Activated CD8-positive, alpha-beta memory T cell treated with anti-CD3 and anti-CD28 coated beads, Interleukin-2, amount 50 U/mL, for 4 hours (primary cell): Measurements from ENCODE around the gene RING1.

ENCODE experiments used
- DNase-seq: peaks from one replicate; pipeline ENCODE4 v3.0.0-alpha.2; 2020

Gene RING1

DNA sequence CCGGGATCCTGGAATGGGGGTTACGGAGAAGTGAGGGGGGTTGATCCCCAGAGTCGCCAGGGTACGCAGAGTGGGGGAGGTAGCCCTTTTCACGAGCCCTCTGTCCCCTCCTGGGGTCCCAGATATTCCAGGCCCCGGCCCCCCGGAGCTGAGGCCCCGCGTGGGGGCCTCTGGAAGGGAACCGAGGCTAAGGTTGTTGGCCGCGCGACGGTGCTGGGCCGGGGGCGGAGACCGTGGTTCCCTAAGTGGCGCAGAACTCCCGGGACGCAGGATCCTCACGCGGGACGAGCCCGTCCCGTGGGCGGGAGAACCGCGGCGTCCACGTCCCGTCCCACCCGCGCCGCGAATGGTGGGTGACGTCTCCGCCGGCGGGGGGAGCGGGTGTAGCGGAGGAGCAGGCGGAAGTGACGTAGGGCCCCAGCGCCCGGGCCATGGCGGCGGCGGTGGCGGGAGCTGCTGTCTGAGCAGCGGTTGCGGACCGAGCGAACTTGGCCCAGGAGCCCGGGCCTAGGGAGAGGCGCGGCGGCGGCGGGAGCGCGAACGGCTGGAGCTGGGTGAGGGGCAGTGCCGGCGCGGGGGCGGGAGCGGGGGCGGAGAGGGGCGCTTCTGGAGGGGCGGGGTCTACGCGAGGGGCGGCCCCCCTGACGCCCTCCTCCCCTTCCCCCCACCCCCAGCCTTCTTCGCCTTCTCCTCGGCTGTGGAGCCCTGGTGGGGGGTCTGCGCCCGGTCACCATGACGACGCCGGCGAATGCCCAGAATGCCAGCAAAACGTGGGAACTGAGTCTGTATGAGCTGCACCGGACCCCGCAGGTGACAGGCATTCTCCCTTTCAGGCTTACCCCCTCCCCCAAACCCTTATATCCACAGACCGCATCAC lies at the start of gene RING1:
TSS of gene RING1 (plus strand) at position 410 of the 877 bp plus-strand sequence. CDS start at position 733, 323 bp downstream.
- DNase-seq, result peak; percentile 92

DNA sequence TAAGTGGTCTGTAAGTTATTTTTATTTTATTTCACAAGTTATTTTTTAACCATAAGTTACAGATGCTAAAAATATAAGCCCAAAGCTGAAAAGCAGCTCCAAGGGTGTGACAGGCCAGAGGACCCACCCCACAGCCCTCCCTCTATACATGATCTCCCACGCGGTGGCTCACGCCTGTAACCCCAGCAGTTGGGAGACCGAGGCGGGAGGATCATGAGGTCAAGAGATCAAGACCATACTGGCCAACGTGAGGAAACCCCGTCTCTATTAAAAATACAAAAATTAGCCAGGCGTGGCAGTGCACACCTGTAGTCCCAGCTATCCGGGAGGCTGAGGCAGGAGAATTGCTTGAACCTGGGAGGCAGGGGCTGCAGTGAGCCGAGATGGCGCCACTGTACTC lies 48.2 kb upstream of the RING1 start:
- DNase-seq, result no peak

DNA sequence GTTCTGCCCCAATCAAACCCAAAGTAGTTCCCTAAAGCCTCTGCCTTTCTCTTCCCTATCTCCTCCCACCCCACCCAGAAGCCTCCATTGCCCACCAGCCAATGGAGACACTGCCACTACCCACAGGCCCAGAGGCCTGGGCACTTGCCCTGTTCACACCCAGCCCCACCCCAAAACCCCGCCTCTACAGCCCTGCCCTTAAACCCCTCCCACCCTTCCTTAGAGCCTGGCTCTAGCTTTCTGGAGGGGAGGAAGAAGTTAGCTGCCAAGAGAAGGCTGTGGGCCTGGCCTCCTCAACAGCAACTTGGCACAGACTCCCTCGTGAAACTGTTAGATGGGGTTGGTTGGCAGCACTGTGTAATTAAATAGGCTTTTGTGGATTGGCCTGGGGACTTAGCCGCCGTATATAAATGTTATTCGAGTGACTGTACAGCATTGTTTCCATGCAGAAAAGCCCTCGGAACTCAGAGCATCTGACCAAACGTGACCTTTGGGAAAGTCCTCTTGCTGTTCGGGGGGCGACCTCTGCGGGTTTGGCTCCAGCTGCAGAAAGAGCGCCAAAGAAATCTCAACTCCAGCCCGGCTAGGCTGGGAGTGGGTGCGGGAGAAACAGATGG lies 47.5 kb upstream of the RING1 start:
- DNase-seq, result no peak

DNA sequence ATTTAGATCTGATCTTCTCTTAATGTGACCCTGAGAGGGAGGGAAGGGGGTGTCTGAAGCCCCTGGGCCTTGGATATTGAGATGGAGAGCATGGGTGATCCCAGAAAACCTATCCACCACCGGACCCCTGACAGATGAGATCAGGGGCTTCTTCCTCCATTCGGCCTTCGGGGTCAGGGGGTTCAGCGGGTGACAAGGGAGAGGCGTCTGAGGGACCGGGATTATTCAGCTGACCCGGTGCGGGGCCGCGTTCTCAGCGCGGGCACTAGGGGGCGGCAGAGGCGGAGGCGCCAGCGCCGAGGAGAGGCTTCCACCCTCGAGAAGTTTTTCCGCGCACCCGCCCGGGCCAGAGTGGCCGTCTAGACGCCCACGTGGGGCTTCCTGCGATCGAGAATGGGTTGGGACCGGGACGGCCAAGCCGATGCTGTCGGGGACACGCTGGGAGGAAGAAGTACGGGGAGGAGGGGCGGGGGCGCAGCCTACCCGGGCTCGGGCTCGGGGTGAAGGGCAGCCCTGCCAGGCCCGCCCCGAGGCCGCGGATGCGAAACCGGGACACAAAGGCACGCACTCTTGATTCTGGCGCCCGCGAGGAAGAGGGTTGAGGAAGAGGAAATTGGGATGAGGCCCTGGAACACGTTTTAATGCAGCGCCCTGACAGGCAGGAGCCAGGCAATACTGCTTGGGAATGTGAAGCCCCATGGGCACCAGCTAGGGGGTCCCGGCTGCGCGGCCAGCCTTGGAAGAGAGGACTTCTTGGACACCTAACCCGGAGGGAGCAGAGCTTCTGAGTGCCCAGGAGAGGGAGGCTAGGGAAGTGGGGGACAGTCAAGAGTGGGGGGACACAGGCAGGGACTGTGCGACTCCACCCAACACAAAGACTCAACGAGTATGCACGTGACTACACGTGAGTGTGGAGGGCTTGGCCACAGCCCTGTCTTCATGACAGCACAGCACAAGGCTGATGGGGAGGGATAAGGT lies 46.7 kb upstream of the RING1 start:
- DNase-seq, result peak; percentile 87

DNA sequence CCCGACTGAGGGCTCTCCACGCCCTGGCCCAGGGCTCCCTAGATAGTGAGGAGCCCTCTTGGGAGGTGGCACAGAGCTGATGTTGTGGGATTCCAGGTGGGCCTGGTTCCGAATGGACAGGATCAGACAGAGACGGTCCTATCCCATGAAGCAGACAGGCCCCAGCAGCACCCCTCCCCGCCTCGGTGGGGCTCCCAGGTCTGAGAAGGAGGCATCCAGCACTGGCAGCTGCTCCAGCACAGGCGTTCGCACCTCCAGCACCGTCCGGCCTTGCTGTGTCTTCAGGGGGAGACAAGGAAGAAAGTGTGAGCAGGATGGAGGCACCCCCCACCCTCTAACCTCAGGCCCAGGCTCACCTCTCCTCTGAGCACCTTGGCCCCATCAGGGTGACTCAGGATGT lies 44.8 kb upstream of the RING1 start:
- DNase-seq, result no peak

DNA sequence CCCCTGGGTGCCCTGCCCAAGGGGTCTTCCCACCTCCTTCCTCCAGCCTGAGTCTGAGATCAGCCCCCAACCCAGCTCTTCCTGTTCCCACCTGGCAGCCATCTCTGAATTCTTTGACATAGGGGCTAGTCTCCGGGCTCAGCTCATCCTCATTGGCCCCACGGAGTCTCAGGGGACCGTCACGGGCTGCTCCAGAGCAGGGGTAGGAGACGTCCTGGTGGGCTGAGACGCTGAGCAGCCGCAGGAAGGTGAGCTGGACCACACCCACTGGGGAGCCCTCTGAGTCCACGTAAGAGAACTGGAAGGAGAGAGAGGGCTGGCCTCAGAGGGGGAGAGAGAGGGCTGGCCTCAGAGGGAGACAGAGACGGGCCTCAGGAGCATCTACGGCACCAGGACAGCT lies 44.1 kb upstream of the RING1 start:
- DNase-seq, result no peak

DNA sequence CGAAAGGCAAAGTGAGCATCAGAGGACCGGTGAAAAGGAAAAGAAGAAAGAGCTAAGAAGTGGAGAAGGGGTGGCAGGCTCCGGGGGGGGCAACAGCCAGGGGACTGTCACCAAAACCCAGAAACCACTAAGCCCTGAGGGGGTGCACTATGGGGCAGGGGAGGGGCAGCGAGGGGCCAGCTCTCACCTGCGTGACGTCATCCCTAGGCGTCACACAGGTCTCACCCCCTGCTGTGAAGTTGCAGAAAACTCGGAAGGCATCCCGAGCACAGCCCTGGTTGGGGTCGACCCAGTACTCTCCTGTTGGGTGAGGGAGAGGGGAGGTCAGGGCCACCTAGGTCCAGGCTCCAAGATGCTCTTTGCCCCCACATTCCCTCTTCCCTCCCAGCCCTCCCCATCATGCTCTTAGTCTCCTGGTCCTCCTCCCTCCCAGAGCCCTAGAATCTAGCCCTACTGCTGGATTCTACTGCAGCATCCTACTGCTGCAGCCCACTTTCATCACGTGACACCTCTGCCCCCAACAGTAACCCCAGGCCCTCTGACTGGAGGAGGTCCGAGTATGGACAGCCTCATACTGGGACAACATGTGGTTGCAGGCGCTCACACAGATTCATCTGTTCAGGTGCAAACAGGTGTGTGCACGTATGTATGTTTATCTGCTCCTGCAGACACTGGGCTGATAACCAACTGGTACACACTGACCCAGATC lies 43.5 kb upstream of the RING1 start:
- no peak for DNase-seq

DNA sequence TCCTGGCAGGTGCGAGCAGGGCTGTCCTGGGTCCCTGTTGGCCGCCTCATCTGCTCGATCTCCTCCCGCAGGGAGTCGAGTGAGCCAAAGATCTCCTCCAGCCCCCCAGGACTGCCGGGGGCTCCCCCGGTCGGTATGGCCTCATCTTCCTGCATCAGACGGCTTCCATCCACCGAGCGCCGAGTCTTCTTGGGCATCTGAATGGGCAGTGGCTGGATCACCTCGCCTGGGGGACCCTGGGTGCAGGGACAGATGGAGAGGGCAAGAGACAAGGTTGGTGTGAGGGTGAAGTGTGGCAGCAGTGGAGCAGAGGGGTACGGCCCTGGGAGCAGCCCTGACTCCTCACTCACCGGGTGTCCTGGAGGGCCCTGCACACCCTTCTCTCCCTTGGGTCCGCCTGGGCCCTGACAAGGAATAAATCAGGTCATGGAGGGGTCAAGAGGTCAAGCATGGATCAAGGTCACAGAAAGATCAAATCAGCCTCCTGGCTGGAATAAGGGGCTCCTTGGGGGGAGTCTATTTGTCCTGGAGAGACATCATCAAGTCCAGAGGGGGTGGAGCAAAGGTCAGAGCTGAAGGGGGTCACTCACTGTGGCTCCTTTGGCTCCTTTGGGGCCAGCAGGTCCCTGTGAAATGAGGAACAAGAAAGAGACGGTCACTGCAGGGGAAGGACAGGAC lies 42.6 kb upstream of the RING1 start:
- no peak for DNase-seq

DNA sequence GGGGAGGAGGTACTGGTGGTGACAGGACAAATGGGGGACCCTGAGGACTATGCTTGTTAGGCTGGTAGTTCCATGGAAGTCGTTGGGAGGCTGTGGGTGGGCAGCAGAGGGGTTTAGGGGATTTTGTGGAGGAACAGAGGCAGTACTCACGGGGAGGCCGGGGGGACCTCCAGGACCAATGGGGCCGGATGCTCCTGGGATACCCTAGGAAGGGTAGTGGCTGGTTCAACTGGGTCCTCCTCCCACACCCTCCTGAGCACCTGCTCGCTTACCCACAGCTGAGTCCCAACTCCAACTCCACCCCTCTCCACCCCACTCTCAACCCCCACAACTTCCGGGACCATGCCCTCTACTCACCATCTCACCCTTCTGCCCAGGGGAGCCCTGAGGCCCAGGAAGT lies 41.9 kb upstream of the RING1 start:
- no peak for DNase-seq

DNA sequence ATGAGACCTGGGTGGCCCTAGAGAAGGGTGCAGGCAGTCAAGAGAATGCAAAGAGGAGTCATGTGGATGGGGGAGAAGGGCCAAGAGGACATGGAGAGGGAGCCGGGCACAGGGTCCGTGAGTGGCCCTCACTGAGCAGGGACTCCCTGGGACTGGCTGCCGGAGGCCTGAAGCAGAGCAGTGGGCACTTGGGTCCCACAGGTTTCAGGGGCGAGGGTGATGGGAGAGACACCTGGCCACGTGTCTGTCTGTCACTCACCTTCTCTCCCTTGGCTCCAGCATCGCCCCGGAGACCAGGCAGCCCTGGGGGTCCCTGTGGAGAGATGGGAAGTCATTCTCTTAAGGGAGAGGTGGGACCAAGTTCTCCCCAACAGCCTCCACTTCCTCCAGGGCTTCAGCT lies 41.5 kb upstream of the RING1 start:
- no peak for DNase-seq

DNA sequence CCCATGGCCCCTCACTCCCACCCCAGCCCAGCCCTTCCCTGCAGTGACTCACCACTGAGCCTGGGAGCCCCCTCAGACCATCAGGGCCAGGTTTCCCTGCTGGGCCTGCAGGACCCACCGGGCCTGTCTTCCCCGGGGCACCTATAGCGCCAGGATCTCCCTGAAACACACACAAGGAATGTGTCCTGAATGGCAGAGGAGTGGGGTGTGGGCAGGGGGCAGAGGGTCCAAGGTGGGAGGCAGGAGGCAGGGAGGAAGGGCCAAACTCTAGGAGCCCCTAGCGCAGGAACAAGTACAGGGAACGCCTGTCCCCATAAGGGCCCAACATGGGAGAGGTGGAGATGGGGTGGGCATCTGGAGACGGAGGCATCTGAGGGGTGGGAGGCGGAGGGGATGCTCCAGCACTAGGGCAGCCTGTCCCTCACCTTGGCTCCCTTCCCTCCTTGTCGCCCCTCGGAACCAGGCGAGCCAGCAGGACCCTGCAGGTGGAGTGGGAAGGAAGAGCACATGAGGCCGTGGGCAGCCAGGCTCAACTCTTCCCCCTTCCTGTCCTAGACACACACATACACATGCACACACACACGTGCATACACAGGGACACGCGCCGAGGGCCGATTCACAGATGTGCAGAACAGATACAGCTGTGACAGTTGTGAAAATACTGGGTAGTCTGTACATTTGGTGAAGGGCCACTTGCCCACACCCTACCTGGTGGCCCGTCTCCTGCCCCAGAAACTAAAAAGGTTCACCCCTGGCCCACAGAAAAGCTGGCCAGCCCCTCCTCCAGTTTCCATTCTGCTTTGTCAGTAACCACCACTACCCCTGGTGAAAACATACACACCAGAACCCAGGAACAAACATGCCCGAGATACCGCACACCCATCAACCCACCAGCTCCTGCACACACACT lies 40.7 kb upstream of the RING1 start:
- DNase-seq, result no peak

DNA sequence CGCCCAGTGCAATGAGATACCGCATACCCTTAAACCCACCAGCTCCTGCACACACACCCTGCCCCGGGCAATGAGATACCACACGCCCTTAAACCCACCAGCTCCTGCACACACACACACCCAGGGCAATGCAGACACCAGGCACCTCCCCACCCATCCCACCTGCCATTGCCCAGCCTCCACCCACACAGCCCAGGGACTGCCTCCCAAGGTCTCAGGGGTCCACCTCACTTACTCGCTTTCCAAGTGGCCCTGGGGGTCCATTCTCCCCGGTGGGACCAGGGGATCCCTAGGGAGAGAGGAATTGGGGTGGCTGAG lies 40.1 kb upstream of the RING1 start:
- no peak for DNase-seq

DNA sequence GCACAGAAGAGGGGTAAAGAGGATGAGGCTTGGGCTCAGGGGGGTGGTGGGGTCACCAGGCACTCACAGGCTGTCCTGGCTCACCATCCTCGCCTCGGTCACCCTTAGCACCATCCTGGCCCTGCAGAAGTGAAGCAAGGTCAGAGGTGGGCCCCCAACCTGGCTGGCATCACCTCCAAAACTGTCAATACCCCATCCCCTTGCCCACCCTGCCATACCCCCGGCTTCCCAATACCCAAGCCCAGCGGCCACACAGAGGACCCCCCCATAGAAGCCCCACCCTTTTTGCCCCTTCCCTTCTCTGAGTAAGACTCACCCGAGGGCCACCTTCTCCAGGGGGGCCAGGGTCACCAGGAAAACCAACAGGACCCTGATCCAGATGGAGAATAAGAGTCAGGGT lies 39.7 kb upstream of the RING1 start:
- DNase-seq, result no peak

DNA sequence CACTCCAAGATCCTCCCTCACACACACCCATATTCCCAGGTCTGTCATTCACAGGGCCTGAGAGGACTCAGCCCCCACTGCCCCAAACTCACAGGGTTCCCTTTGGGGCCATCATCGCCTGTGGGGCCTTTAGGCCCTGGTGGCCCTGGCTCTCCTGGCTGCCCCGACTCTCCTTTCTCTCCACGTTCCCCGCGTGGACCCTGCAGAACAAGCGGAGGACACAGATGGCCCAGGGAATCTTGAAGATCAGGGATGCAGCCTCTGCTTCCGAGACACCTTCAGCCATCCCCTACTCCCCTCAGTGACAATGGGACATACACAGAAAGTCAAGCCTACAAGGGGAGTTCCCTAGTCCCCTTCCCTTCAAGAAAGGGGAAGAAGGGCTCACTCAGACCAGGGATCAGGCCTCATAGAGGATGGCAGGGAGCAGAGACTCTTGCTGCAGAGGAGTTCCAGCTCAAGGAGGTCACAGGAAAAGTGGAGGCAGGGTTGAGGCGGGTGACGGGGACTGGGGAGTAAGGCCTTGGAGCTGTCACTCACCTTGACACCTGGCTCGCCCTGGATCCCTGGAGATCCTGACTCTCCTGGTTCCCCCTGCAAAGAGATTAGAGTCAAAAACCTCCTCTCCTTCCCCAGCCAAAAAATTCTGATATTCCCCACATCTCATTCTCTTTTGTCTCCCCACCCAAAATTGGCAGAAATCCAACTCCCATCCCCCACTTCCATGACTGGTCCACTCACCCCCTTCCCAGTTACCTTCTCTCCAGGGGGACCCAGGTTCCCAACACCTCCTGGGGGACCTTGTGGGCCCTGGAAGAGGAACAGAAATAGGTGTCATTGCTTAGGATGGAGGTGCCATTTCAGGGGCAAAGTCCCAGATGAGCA lies 38.8 kb upstream of the RING1 start:
- DNase-seq, result no peak

DNA sequence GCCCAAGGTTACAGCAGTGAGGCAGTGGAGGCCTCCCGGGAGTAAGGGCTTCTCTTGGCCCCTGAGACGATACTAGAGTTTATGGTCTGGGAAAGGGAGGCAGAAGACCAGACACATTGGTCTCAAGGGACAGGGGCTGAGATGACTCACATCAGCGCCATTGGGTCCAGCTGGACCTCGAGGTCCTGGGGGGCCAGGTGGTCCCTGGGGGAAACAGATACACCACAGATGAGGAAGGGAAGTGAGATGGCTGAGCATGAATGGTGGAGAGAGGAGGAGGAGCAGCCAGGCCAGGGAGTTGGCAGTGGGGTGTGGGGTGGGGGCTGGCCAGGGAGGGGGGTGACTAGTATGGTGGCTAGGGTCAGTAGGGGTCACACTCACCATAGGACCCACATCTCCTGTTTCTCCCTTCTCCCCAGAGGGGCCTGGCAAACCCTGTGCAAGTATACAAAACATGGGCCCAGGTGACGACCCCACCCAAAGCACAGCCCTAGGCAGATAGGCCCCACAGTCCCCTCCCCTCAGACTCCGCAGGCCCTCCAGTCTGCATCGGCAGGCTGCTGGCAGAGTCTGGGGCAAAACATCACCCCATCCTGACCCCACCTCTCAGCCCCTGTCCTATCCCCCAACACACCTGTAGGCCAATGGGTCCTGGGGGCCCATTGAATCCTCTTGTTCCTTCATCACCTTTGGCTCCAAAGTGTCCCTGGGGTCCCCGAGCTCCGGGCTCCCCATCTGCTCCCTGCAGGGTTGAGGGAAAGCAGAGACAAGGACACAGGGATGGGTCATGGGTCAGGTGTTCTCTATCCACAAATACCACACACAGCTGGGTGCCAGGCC lies 37.9 kb upstream of the RING1 start:
- no peak for DNase-seq

DNA sequence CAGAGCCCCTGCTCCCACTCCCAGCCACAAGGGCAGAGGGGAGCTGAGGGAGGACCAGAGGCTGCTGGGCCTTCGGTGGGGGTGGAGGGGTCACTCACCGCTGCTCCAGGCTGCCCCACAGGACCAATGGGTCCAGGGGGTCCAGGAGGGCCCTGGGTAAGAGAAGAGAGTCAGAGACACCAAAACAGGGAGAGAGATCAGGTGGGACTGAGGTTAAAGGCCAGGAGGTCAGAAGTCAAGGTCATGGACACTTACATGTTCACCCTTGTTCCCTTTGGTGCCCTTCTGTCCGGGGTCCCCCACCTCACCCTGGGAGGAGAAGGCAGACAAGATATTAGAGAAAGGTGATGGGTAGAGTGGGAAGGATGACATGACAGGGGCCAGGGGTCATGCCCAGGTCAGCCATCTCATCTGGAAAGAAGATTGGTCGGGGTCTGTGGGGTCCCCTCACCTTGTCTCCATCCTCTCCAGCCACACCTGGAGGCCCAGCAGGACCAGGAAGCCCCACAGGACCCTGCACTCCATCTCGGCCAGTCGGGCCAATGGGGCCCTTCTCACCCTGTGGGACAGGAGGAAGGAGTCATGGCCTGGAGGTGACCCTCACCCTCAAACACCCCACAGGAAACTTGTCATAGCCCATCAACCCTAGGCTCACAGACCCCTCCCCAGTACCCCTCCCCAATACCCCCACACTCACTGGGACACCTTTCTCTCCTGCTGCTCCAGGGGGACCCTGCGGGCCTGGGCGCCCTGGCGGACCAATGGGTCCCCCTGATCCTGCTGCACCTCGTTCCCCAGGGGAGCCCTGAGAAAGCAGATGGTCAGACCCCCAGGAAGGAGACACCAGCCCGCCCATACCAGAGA lies 37.1 kb upstream of the RING1 start:
- DNase-seq, result no peak

DNA sequence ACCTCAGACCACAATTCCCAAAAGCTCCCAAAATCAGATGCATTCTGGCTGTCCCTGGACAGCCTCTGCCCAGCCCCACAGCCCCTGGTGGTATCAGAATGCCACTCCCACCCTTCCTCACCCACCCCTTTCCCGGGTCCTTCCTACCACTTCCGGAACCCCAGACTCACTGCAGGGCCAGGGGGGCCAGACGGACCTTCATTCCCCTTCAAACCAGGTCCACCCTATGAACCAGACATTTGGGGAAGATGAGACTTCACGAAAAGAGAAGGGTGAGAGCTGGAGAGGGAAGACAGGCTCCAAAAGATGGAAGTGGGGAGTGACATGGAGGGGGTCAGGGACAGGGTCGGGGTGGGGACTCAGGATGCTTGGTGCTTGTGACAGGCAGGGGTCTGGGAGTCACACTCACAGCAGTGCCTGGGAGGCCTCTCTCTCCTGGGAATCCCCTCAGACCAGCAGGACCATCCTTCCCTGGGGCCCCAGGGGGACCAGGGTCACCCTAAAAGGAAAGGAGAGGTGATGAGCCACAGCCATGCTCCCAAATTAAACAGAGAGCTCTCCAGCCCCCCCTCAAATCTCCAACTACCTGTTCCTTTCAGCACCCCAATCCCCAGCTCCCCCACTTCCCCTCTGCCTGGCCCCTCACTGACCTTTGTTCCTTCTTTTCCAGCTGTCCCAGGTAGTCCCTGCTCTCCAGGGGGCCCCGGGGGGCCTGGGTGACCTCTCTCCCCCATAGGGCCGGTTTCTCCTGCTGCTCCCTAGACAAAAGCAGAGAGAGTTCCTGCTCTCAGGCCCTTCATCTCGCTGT lies 36.2 kb upstream of the RING1 start:
- no peak for DNase-seq
